GM12801 (cell line): ENCODE data around the gene ADCY2.

Source experiments
- TF ChIP-seq, protein P1 (sequence below): IDR thresholded peaks from one replicate; pipeline ENCODE4 v1.5.1; 2011; ENCODE audit warnings: control low read depth; ENCODE audit not compliant: insufficient read length; ENCODE audit errors: extremely low read depth

Gene ADCY2

DNA sequence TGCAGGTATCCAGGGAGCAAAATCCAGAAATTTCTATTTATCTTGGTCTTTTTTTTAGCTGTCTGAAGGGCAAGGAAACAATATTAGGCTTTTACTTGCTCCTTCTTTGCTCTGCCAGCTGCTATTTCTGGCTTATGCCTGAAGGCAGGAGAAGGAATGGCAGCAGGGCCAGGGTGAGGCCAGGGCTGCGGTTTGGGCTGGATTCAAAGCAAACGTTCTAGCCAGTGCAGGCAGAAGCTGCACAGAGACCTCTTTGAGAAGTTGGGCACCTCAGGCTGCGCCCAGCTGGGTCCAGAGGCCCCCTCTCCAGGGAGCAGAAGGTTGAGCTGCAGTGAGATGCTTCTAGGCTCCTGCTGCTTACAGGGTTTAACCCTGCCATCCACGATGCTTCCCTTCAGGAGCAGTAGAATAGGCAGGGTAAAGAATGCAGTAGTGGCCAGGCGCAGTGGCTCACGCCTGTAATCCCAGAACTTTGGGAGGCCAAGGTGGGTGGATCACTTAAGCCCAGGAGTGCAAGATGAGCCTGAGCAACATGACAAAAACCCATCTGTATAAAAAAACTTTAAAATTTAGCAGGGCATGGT is 201.2 kb downstream of the ADCY2 start:
- TF ChIP-seq, protein P1, sequence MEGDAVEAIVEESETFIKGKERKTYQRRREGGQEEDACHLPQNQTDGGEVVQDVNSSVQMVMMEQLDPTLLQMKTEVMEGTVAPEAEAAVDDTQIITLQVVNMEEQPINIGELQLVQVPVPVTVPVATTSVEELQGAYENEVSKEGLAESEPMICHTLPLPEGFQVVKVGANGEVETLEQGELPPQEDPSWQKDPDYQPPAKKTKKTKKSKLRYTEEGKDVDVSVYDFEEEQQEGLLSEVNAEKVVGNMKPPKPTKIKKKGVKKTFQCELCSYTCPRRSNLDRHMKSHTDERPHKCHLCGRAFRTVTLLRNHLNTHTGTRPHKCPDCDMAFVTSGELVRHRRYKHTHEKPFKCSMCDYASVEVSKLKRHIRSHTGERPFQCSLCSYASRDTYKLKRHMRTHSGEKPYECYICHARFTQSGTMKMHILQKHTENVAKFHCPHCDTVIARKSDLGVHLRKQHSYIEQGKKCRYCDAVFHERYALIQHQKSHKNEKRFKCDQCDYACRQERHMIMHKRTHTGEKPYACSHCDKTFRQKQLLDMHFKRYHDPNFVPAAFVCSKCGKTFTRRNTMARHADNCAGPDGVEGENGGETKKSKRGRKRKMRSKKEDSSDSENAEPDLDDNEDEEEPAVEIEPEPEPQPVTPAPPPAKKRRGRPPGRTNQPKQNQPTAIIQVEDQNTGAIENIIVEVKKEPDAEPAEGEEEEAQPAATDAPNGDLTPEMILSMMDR: no peak

DNA sequence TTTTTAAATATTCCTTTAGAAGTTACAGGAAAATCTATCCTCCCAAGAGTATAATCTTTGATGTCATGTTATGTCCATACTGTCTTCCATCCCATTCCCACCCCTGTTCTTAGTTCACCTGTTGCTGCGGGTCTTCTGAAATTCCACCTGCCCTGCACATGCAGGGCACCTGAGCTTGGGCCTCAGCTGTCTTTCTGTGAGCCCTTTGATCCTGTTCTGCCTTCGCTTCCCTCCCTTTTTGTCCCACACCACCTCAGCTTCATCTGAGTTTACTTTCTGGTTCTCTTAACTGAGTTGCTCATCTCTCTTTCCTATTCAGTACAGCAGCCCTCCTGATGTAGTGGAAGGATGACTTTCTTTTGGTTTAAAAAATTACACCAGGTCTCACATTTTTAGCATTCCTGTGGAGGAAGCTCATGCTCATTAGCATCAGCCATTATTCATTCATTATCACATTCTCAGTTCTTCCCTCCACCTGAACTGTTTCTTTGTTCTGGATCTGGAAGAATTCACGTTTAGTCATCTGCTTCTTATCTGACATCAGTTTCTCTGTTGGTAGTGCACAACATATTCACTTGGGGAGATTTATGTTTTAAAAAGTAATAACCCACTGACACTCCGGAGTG is 211.0 kb downstream of the ADCY2 start:
- TF ChIP-seq, protein P1: no peak

DNA sequence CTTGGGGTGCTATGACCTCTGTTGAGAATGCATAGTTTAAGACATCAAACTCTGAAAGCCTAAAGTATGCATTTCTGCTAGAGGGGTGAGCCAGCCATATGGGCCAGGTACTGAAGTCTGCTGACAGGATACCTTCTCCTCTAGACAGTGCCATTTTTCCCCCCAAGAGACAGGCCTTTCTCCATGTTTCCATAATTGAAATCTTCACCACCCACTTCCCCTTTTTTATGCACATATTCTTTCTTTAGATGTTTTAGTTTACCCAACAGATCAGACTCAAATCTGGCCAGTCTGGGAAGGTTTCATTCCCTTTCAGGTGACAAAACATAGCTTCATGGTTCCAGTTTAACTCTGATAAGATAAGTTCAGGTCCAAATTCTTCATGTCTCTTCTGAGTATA is 212.8 kb downstream of the ADCY2 start:
- TF ChIP-seq, protein P1: no peak

DNA sequence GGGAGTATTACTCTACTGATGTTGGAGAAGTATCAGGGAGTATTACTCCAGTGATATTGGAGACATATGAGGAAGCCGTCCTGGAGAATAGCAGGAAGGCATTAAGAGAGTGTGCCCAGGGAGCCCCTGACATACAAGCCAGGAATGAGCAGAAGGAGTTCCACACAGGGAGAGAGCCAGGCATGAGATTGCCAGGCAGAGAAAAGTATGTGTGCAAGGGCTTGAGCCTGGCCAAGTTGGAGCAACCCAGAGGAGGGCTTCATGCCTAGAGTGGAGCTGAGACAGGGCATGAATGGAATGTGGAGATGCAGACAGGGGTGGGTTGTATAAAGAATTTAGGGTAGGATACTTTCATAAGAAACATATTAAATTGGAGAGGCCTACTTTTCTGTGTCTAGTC is 213.8 kb downstream of the ADCY2 start:
- TF ChIP-seq, protein P1: no peak

DNA sequence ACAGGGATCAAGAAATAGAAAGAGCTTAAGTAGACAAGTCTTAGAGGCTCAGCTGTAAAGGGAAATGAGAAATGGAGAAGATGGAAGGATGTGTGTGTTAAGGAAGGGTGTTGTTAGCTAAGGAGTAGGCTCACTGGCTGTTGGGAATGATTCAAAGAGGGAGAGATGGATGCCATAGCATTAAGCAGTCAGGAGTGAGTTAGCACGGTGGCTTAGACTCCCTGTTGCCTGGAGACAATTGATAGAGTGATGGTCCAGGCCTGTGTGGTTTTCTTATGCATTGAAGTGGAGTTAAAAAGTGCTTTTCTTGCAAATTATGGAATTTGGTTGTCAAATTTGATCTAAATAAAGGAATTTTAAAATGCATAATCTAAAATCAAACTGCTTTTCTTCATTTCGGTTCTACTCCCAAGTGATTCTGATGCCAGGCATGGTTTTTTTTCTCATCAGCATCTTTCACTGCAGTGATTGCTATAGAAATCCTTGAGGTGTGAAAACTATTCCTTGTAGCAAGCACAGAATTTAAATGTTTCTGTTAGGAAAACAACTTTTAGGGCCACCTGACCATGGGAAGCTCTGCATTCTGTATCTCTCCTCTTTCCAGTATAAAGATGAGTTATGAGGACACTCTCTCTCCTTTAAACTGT is 214.7 kb downstream of the ADCY2 start:
- TF ChIP-seq, protein P1: no peak

DNA sequence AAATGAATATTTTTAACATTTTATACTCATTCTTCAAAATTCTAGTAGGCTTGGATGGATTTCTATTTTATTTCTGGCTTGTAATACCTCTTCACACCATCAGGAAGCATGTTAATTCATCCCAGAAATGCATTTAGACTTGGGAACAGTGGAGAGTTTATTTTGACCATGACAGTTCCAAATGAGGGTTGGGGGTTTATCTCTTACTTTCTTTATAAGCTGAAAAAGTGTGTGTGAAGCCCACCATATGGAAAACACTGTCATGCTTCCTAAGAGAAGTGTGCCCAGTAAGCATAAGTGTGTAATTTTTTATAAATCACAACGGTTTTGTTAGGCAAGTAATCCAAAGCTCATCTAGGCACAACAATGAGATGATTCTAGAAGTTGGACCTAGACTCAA is 215.6 kb downstream of the ADCY2 start:
- TF ChIP-seq, protein P1: no peak

DNA sequence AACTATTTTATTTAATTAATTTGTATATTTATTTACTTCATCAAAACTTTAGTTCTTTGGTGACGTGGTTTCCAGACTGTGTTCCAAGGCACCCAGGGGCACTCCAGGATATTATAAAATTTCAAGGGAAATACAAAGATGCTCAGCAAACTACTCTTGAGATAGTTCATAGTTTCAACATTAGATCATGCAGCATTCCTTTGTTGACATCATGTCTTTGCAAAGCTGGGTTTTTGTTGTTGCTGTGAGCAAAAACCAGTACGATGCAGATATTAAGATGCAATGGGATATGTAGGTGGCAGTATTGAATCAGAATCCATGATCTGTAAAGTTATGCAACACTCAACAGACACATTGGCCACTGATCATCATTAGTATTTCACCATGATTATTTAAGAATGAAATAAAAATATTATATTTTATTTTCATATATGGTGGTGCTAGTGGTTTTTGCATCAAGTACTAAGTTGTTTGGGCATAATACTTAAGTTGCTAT is 219.7 kb downstream of the ADCY2 start:
- TF ChIP-seq, protein P1: no peak
